ENCODE data around the gene GPR160. TPM values are rescaled to one million over a fixed set of nuclear protein-coding genes. Genes with fewer than 3 reads are reported as not detected.

Gene GPR160
- polyA plus RNA-seq, 1 donor from 2014 or later, result 4.0 TPM

DNA sequence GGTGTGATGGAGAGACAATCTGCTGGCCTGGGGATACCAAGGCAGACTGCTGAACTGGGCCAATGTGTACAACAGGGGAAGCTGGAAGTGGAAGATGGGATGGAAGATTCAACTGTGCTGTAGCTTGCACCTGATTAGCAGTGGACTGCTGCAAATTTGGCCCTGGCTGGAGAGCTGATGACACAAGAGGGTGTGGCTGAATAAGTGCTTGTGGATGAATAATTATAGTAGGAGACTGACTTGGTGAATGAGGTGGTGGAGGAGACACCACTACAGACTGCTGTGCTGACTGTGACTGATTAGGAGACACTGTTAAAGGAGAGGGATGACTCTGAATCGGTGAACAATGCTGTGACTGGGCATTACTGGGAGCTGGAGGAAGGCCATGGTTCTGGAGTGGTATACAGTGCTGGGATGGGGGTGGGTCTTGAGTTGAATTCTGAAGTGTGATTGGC lies 91.2 kb downstream of the GPR160 start:
- Histone ChIP-seq H3K27ac (ENCODE audit: low read length) (no peak overlapping the region), H3K9me3 (ENCODE audit: low read length) (no peaks in the 10 kb centered on the region), H3K9ac (ENCODE audit: low read length) (no peak overlapping the region), H3F3A (ENCODE audit: insufficient read depth, low read length, poor library complexity, severe bottlenecking) (no peaks in the 10 kb centered on the region), H3K27me3 (ENCODE audit: insufficient read depth, low read depth, low read length) (no peaks in the 10 kb centered on the region), H3K36me3 (ENCODE audit: insufficient read depth, low read length) (peaks cover 17% of the 10 kb centered on the region), H3K79me2 (replicated peaks; ENCODE audit: insufficient read depth, low read length) (no peaks in the 10 kb centered on the region), H4K20me1 (ENCODE audit: insufficient read depth) (no peaks in the 10 kb centered on the region), H3K4me2 (ENCODE audit: low read length) (no peak overlapping the region), H2AFZ (ENCODE audit: low read depth, low read length) (no peak overlapping the region), H3K4me3 (ENCODE audit: low read length) (no peak overlapping the region), H3K9me2 (ENCODE audit: insufficient read depth, low read length) (no peaks in the 10 kb centered on the region)
- TF ChIP-seq, protein P1, sequence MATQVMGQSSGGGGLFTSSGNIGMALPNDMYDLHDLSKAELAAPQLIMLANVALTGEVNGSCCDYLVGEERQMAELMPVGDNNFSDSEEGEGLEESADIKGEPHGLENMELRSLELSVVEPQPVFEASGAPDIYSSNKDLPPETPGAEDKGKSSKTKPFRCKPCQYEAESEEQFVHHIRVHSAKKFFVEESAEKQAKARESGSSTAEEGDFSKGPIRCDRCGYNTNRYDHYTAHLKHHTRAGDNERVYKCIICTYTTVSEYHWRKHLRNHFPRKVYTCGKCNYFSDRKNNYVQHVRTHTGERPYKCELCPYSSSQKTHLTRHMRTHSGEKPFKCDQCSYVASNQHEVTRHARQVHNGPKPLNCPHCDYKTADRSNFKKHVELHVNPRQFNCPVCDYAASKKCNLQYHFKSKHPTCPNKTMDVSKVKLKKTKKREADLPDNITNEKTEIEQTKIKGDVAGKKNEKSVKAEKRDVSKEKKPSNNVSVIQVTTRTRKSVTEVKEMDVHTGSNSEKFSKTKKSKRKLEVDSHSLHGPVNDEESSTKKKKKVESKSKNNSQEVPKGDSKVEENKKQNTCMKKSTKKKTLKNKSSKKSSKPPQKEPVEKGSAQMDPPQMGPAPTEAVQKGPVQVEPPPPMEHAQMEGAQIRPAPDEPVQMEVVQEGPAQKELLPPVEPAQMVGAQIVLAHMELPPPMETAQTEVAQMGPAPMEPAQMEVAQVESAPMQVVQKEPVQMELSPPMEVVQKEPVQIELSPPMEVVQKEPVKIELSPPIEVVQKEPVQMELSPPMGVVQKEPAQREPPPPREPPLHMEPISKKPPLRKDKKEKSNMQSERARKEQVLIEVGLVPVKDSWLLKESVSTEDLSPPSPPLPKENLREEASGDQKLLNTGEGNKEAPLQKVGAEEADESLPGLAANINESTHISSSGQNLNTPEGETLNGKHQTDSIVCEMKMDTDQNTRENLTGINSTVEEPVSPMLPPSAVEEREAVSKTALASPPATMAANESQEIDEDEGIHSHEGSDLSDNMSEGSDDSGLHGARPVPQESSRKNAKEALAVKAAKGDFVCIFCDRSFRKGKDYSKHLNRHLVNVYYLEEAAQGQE (IDR thresholded peaks at IDR 0.05; ENCODE audit: borderline replicate concordance), result no peak
- TF ChIP-seq POLR2AphosphoS5 (IDR thresholded peaks at IDR 0.05) (no peak), TAF1 (IDR thresholded peaks at IDR 0.05; ENCODE audit: low read depth) (no peak), RAD21 (conservative IDR thresholded peaks at IDR 0.05) (no peak), MXI1 (conservative IDR thresholded peaks at IDR 0.05; ENCODE audit: poor library complexity, severe bottlenecking) (no peak), EZH2 (IDR thresholded peaks at IDR 0.05; ENCODE audit: borderline replicate concordance, insufficient read depth, low read length, poor library complexity, severe bottlenecking) (no peak)

DNA sequence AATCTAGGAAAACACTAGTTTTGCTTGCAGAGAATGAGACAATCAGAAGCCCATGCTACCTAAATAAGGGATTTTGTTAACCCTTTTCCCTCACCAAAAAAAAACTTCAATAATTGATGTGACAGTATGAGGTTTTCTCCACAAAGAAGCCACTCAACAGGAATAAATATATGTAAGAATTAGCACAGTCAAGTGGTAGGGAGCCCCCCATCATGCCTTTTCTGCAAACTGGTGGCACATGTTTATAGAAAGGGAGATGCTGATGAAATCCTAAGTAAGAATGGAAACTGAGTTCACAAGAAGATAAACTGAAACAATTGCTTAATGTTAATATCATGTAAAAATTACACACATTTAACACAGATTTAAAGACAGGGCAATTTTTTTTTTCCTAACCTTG lies 92.7 kb downstream of the GPR160 start:
- no peaks in the 10 kb centered on the region for H3F3A ChIP-seq (ENCODE audit: insufficient read depth, low read length, poor library complexity, severe bottlenecking)
- no peaks in the 10 kb centered on the region for H3K9me3 ChIP-seq (ENCODE audit: low read length)
- no peak for TF ChIP-seq SMC3 (conservative IDR thresholded peaks at IDR 0.05; ENCODE audit: poor library complexity)
- no peak for TF ChIP-seq EP300 (conservative IDR thresholded peaks at IDR 0.05; ENCODE audit: poor library complexity, severe bottlenecking)
- TF ChIP-seq CTCF (IDR thresholded peaks at IDR 0.05; ENCODE audit: poor library complexity, severe bottlenecking), result no peak
- no peak for TF ChIP-seq RAD21 (conservative IDR thresholded peaks at IDR 0.05)
- TF ChIP-seq, protein P1 (IDR thresholded peaks at IDR 0.05; ENCODE audit: borderline replicate concordance), result no peak
- TF ChIP-seq TAF1 (IDR thresholded peaks at IDR 0.05; ENCODE audit: low read depth), result no peak
- no peak for TF ChIP-seq MXI1 (conservative IDR thresholded peaks at IDR 0.05; ENCODE audit: poor library complexity, severe bottlenecking)
- TF ChIP-seq POLR2AphosphoS5 (IDR thresholded peaks at IDR 0.05), result no peak
- TF ChIP-seq EZH2 (IDR thresholded peaks at IDR 0.05; ENCODE audit: borderline replicate concordance, insufficient read depth, low read length, poor library complexity, severe bottlenecking), result no peak
- peaks cover 17% of the 10 kb centered on the region for H3K36me3 ChIP-seq (ENCODE audit: insufficient read depth, low read length)
- no peaks in the 10 kb centered on the region for H3K9me2 ChIP-seq (ENCODE audit: insufficient read depth, low read length)
- H3K79me2 ChIP-seq (replicated peaks; ENCODE audit: insufficient read depth, low read length), result no peaks in the 10 kb centered on the region
- H3K4me3 ChIP-seq (ENCODE audit: low read length), result no peak overlapping the region
- no peaks in the 10 kb centered on the region for H4K20me1 ChIP-seq (ENCODE audit: insufficient read depth)
- no peaks in the 10 kb centered on the region for H3K27me3 ChIP-seq (ENCODE audit: insufficient read depth, low read depth, low read length)
- no peak overlapping the region for H3K27ac ChIP-seq (ENCODE audit: low read length)
- no peak overlapping the region for H2AFZ ChIP-seq (ENCODE audit: low read depth, low read length)
- H3K4me2 ChIP-seq (ENCODE audit: low read length), result no peak overlapping the region
- no peak overlapping the region for H3K9ac ChIP-seq (ENCODE audit: low read length)
